CD4-positive, alpha-beta memory T cell (primary cell): ENCODE data around the gene SLC25A26. TPM values are rescaled to one million over a fixed set of nuclear protein-coding genes. Genes with fewer than 3 reads are reported as not detected.
"Not testable (repeated sequence)": the region's sequence is repeated elsewhere in the genome, so short reads cannot be mapped to it uniquely, and the experiment has no call there.

Source experiments
- CTCF ChIA-PET: fragments of 350-600 bp; sonication (Branson Sonifier 250); formaldehyde crosslinking; loops from one replicate; lab custom pipeline; 2021; ENCODE audit warnings: inconsistent platforms; ENCODE audit not compliant: partially characterized antibody; lab: Charles Lee
- POLR2A ChIA-PET: fragments of 350-600 bp; sonication (Branson Sonifier 250); formaldehyde crosslinking; loops from one replicate; lab custom pipeline; 2021; ENCODE audit not compliant: partially characterized antibody; lab: Charles Lee
- DNase-seq, 5 donors: peaks; one replicate each; pipeline versions ENCODE4 v3.0.0 to v3.0.0-alpha.2; 2020 to 2022; ENCODE audit warnings: mixed read lengths in 1 of 5
- H3K27ac ChIP-seq: one replicate; pipeline ENCODE4 v1.7.0; 2013; ENCODE audit warnings: low read depth, low read length
- H3K27me3 ChIP-seq: 2 replicates; pipeline ENCODE4 v1.7.0; 2013; ENCODE audit warnings: mild to moderate bottlenecking, low read length, moderate library complexity; ENCODE audit not compliant: insufficient read depth
- H3K36me3 ChIP-seq: 2 replicates; pipeline ENCODE4 v1.7.0; 2013; ENCODE audit warnings: mild to moderate bottlenecking, low read length, moderate library complexity; ENCODE audit not compliant: insufficient read depth
- H3K4me1 ChIP-seq: 2 replicates; pipeline ENCODE4 v1.7.0; 2013; ENCODE audit warnings: mild to moderate bottlenecking, low read length, moderate library complexity; ENCODE audit not compliant: insufficient read depth
- H3K4me3 ChIP-seq, 2 donors: one replicate each; pipeline ENCODE4 v1.7.0; 2013; ENCODE audit warnings: low read length in 2 of 2, mild to moderate bottlenecking in 1 of 2
- H3K9me3 ChIP-seq, 2 donors: one replicate each; pipeline ENCODE4 v1.7.0; 2013; ENCODE audit warnings: low read length in 2 of 2, control low read depth in 1 of 2; ENCODE audit not compliant: control insufficient read depth in 1 of 2
- H3K27ac Mint-ChIP-seq, 7 donors: one replicate each; pipeline ENCODE4 v1.8.0; 2020 to 2021; ENCODE audit warnings: mixed read lengths in 7 of 7, mild to moderate bottlenecking in 6 of 7, inconsistent platforms in 3 of 7, moderate library complexity in 3 of 7
- H3K27me3 Mint-ChIP-seq, 2 donors: one replicate each; pipeline ENCODE4 v1.8.0; 2020 to 2021; ENCODE audit warnings: mixed read lengths in 2 of 2
- H3K36me3 Mint-ChIP-seq, 2 donors: one replicate each; pipeline ENCODE4 v1.8.0; 2020 to 2021; ENCODE audit warnings: mixed read lengths in 2 of 2, inconsistent platforms in 1 of 2, mild to moderate bottlenecking in 1 of 2
- H3K4me1 Mint-ChIP-seq, 4 donors: one replicate each; pipeline ENCODE4 v1.8.0; 2020 to 2021; ENCODE audit warnings: mixed read lengths in 4 of 4, mild to moderate bottlenecking in 1 of 4
- H3K4me3 Mint-ChIP-seq, 8 donors: one replicate each; pipeline ENCODE4 v1.8.0; 2020 to 2021; ENCODE audit warnings: mixed read lengths in 8 of 8, mild to moderate bottlenecking in 7 of 8, moderate library complexity in 6 of 8, inconsistent platforms in 3 of 8
- H3K9me3 Mint-ChIP-seq, 8 donors: one replicate each; pipeline ENCODE4 v1.8.0; 2020 to 2021; ENCODE audit warnings: mixed read lengths in 8 of 8, mild to moderate bottlenecking in 5 of 8, inconsistent platforms in 3 of 8, moderate library complexity in 1 of 8
- intact Hi-C: fragments of 100-400 bp; cut with micrococcal nuclease; formaldehyde crosslinking; loops from one replicate; pipeline ENCODE4 v1.15.1; 2023
- polyA plus RNA-seq, 2 donors: library from polyadenylated mRNA; unstranded; fragments of 300-500 nt; fragmentation: Illumina TruSeq; gene quantifications; one replicate each; pipeline ENCODE4 v1.2.3, GENCODE V29; 2021
- total RNA-seq, 2 experiments: library from RNA; stranded (reverse); gene quantifications; one replicate each; pipeline ENCODE4 v1.2.3, GENCODE V29; 2021

The SLC25A26 gene
- total and polyA plus RNA-seq, 4 experiments from 2014 or later: 18.9 to 58.1 (median 29.1) TPM

- peak overlapping the region in 7 of 8 donors; percentile 11 to 79 (median 68) for H3K4me3 Mint-ChIP-seq
- no peaks in the 10 kb centered on the region for H3K27me3 Mint-ChIP-seq
- peak; percentile 81 to 88 (median 83) for DNase-seq
- Histone ChIP-seq H3K27ac (peak overlapping the region; percentile 73), H3K9me3 (no peaks in the 10 kb centered on the region), H3K4me3 (no peak overlapping the region), H3K4me1 (peaks cover 93% of the 10 kb centered on the region), H3K27me3 (no peaks in the 10 kb centered on the region), H3K36me3 (no peaks in the 10 kb centered on the region)
- ChIA-PET CTCF (interaction anchor here (1.0 to 4.1 kb wide), 11 partner anchors 8 to 92 kb away, joined by 3 to 28 read pairs (median 4); no protein-coding TSS in a partner anchor), POLR2A (interaction anchor here (0.6 to 4.8 kb wide), 23 partner anchors 9 to 1353 kb away, joined by 3 to 38 read pairs (median 5); partner anchors contain the start of gene SLC25A26)
- peaks cover 9 to 15% of the 10 kb centered on the region in 2 donors for H3K36me3 Mint-ChIP-seq
- H3K4me1 Mint-ChIP-seq: peaks cover 22 to 71% (median 43%) of the 10 kb centered on the region in 4 donors
- peak overlapping the region in 3 of 7 donors; percentile 97 to 99 (median 98) for H3K27ac Mint-ChIP-seq
- peaks cover 0 to 11% (median 4%) of the 10 kb centered on the region in 8 donors for H3K9me3 Mint-ChIP-seq
- intact Hi-C loops: loop anchor here (1.0 to 5.0 kb wide), 7 partner anchors 25 to 1355 kb away; partner anchors contain the start of genes LRIG1 and SLC25A26
Measured at GRCh38 chr3:66302288-66302687, 81.5 kb downstream of the SLC25A26 start.

- H3K4me1 ChIP-seq: peaks cover 91% of the 10 kb centered on the region
Measured at GRCh38 chr3:66303491-66303901, 82.7 kb downstream of the SLC25A26 start.

GRCh38 chr3:66304293-66304692 is 83.5 kb downstream of the SLC25A26 start:
- ChIA-PET CTCF (interaction anchor here (1.0 to 4.1 kb wide), 4 partner anchors 18 to 104 kb away, joined by 3 to 28 read pairs (median 4); no protein-coding TSS in a partner anchor), POLR2A (interaction anchor here (0.6 to 4.8 kb wide), 7 partner anchors 9 to 180 kb away, joined by 3 to 38 read pairs (median 29); no protein-coding TSS in a partner anchor)
- Mint-ChIP-seq H3K27me3 (no peaks in the 10 kb centered on the region), H3K9me3 (peaks cover 0 to 12% (median 4%) of the 10 kb centered on the region in 8 donors), H3K27ac (peak overlapping the region in 3 of 7 donors; percentile 97 to 99 (median 98)), H3K4me3 (peak overlapping the region in 7 of 8 donors; percentile 2 to 89 (median 76)), H3K4me1 (peaks cover 4 to 58% (median 26%) of the 10 kb centered on the region in 4 donors), H3K36me3 (peaks cover 9 to 13% of the 10 kb centered on the region in 2 donors)
- intact Hi-C loops: loop anchor here (5.0 kb wide), 2 partner anchors 38 to 1353 kb away; no protein-coding TSS in a partner anchor
- Histone ChIP-seq H3K27ac (peak overlapping the region; percentile 73), H3K36me3 (no peaks in the 10 kb centered on the region), H3K27me3 (no peaks in the 10 kb centered on the region), H3K4me1 (peaks cover 83% of the 10 kb centered on the region), H3K4me3 (no peak overlapping the region), H3K9me3 (no peaks in the 10 kb centered on the region)
- peak in 4 of 5 donors; percentile 22 to 34 (median 32) for DNase-seq

More at GRCh38 chr3:66303491-66303901, 82.7 kb downstream of the SLC25A26 start:
- ChIA-PET POLR2A (interaction anchor here (0.7 to 4.8 kb wide), 17 partner anchors 10 to 196 kb away, joined by 3 to 38 read pairs (median 7); partner anchors contain the start of gene SLC25A26), CTCF (interaction anchor here (1.0 to 4.1 kb wide), 5 partner anchors 17 to 74 kb away, joined by 3 to 28 read pairs (median 13); no protein-coding TSS in a partner anchor)
- H3K4me3 ChIP-seq: no peak overlapping the region
- no peaks in the 10 kb centered on the region for H3K27me3 ChIP-seq
- H3K36me3 Mint-ChIP-seq: peaks cover 9 to 15% of the 10 kb centered on the region in 2 donors
- H3K9me3 Mint-ChIP-seq: peaks cover 0 to 12% (median 4%) of the 10 kb centered on the region in 8 donors
- H3K4me1 Mint-ChIP-seq: peaks cover 10 to 62% (median 32%) of the 10 kb centered on the region in 4 donors
- no peaks in the 10 kb centered on the region for H3K27me3 Mint-ChIP-seq
- DNase-seq: peak; percentile 60 to 85 (median 71)
- peak overlapping the region in 3 of 7 donors; percentile 97 to 99 (median 98) for H3K27ac Mint-ChIP-seq
- H3K36me3 ChIP-seq: no peaks in the 10 kb centered on the region
- H3K9me3 ChIP-seq: no peaks in the 10 kb centered on the region
- peak overlapping the region; percentile 16 to 89 (median 74) for H3K4me3 Mint-ChIP-seq
- intact Hi-C loops: loop anchor here (2.0 to 5.0 kb wide), 4 partner anchors 27 to 1354 kb away; no protein-coding TSS in a partner anchor
- H3K27ac ChIP-seq: peak overlapping the region; percentile 73

- H3K27me3 Mint-ChIP-seq, H3K36me3 ChIP-seq, H3K9me3 ChIP-seq, H3K27me3 ChIP-seq, DNase-seq, intact Hi-C loops, H3K4me3 ChIP-seq, H3K27ac ChIP-seq: not testable (repeated sequence)
- Mint-ChIP-seq H3K27ac (peak overlapping the region in 2 of 7 donors; percentile 91 to 97), H3K9me3 (peaks cover 0 to 12% (median 4%) of the 10 kb centered on the region in 8 donors), H3K4me1 (peaks cover 0 to 55% (median 22%) of the 10 kb centered on the region in 4 donors), H3K36me3 (peaks cover 9 to 13% of the 10 kb centered on the region in 2 donors), H3K4me3 (peak overlapping the region in 3 of 8 donors; percentile 23 to 61 (median 40))
- ChIA-PET POLR2A (interaction anchor here (1.6 to 2.6 kb wide), 4 partner anchors 8 to 72 kb away, joined by 4 to 21 read pairs (median 7); no protein-coding TSS in a partner anchor), CTCF (interaction anchor here (0.8 to 2.7 kb wide), 3 partner anchors 29 to 72 kb away, joined by 3 to 7 read pairs (median 4); no protein-coding TSS in a partner anchor)
- peaks cover 69% of the 10 kb centered on the region for H3K4me1 ChIP-seq
Measured at GRCh38 chr3:66306086-66306485, 85.3 kb downstream of the SLC25A26 start.

- peaks cover 68% of the 10 kb centered on the region for H3K4me1 ChIP-seq
- H3K36me3 Mint-ChIP-seq: peaks cover 7 to 12% of the 10 kb centered on the region in 2 donors
- H3K4me3 ChIP-seq, H3K27me3 ChIP-seq, intact Hi-C loops, H3K27me3 Mint-ChIP-seq, H3K9me3 ChIP-seq, H3K36me3 ChIP-seq, H3K27ac ChIP-seq: not testable (repeated sequence)
- peak; percentile 50 to 78 (median 72) for DNase-seq
- H3K4me1 Mint-ChIP-seq: peaks cover 0 to 46% (median 20%) of the 10 kb centered on the region in 4 donors
- H3K4me3 Mint-ChIP-seq: peak overlapping the region in 7 of 8 donors; percentile 33 to 70 (median 57)
- ChIA-PET CTCF (interaction anchor here (1.0 to 2.7 kb wide), 2 partner anchors 30 to 71 kb away, joined by 3 to 7 read pairs; no protein-coding TSS in a partner anchor), POLR2A (interaction anchor here (1.0 to 2.6 kb wide), 6 partner anchors 9 to 71 kb away, joined by 3 to 21 read pairs (median 6); no protein-coding TSS in a partner anchor)
- peak overlapping the region in 2 of 7 donors; percentile 91 to 97 for H3K27ac Mint-ChIP-seq
- H3K9me3 Mint-ChIP-seq: peaks cover 0 to 12% (median 4%) of the 10 kb centered on the region in 8 donors
Measured at GRCh38 chr3:66306991-66307390, 86.2 kb downstream of the SLC25A26 start.

GRCh38 chr3:66312039-66312438 is 91.2 kb downstream of the SLC25A26 start:
- DNase-seq: peak; percentile 52 to 68 (median 55)
- H3K4me3 Mint-ChIP-seq: peak overlapping the region in 2 of 8 donors; percentile 10 to 14
- Histone ChIP-seq H3K27me3 (no peaks in the 10 kb centered on the region), H3K36me3 (no peaks in the 10 kb centered on the region), H3K4me3 (no peak overlapping the region), H3K9me3 (no peaks in the 10 kb centered on the region), H3K27ac (no peak overlapping the region), H3K4me1 (peaks cover 35% of the 10 kb centered on the region)
- H3K27me3 Mint-ChIP-seq: no peaks in the 10 kb centered on the region
- ChIA-PET CTCF (interaction anchor here (1.1 to 2.6 kb wide), 6 partner anchors 10 to 66 kb away, joined by 3 to 9 read pairs (median 5); no protein-coding TSS in a partner anchor), POLR2A (interaction anchor here (0.9 to 4.3 kb wide), 3 partner anchors 9 to 61 kb away, joined by 3 to 32 read pairs (median 7); no protein-coding TSS in a partner anchor)
- peaks cover 0 to 19% (median 5%) of the 10 kb centered on the region in 8 donors for H3K9me3 Mint-ChIP-seq
- peak overlapping the region in 4 of 7 donors; percentile 19 to 85 (median 58) for H3K27ac Mint-ChIP-seq
- H3K4me1 Mint-ChIP-seq: peaks cover 19 to 43% (median 27%) of the 10 kb centered on the region in 4 donors
- peaks cover 19 to 32% of the 10 kb centered on the region in 2 donors for H3K36me3 Mint-ChIP-seq
- intact Hi-C loops: no loop called here
